Tibial nerve (tissue), 4 donors: ENCODE results near the gene ARHGAP12. TPM values are rescaled to one million over a fixed set of nuclear protein-coding genes. Genes with fewer than 3 reads are reported as not detected.

Experiments
- DNase-seq, 2 donors: peaks; one replicate each; pipeline ENCODE4 v3.0.0-alpha.2; 2019; ENCODE audit warnings: low spot score in 2 of 2
- H3K27ac ChIP-seq, 4 donors: fragments of 200-600 bp; sonication (generic) in 3 of 4; one replicate each; pipeline ENCODE4 v1.5.1; 2017 to 2019; ENCODE audit warnings: mild to moderate bottlenecking in 1 of 4
- H3K27me3 ChIP-seq, 2 donors: fragments of 200-600 bp; sonication (generic) in 1 of 2; one replicate each; pipeline versions ENCODE4 v1.5.1 to v1.6.0; 2017 to 2019
- H3K36me3 ChIP-seq, 3 donors: fragments of 200-600 bp; sonication (generic); one replicate each; pipeline ENCODE4 v1.5.1; 2018 to 2019
- H3K4me1 ChIP-seq, 4 donors: fragments of 200-600 bp; sonication (generic) in 3 of 4; one replicate each; pipeline ENCODE4 v1.5.1; 2017 to 2019
- H3K4me3 ChIP-seq, 4 donors: fragments of 200-600 bp; sonication (generic) in 3 of 4; one replicate each; pipeline ENCODE4 v1.5.1; 2017 to 2019; ENCODE audit warnings: mild to moderate bottlenecking in 1 of 4, moderate library complexity in 1 of 4
- H3K9me3 ChIP-seq, 4 donors: fragments of 200-600 bp; sonication (generic) in 3 of 4; one replicate each; pipeline ENCODE4 v1.5.1; 2017 to 2019
- EP300 ChIP-seq, 2 donors: sonication (generic); formaldehyde crosslinking; IDR thresholded peaks; one replicate each; pipeline ENCODE4 v1.6.1; 2017; ENCODE audit warnings: antibody characterized with exemption in 2 of 2, mild to moderate bottlenecking in 1 of 2
- POLR2A ChIP-seq, 2 donors: fragments of 450-650 bp; IDR thresholded peaks; one replicate each; pipeline ENCODE4 v1.6.1; 2017; ENCODE audit warnings: antibody characterized with exemption in 2 of 2, mild to moderate bottlenecking in 2 of 2, moderate library complexity in 2 of 2
- WGBS, 2 donors: methylation state at CpG; one replicate each; pipeline ENCODE4 v1.1.5; 2018; 5-methylcytosine and 5-hydroxymethylcytosine counted together
- total RNA-seq, 4 donors: library from RNA; depleted of rRNA; stranded (reverse); fragments of >200 nt; gene quantifications; one replicate each; pipeline ENCODE4 v1.1.0, GENCODE V29; 2016
- TF ChIP-seq, protein P1 (sequence below), 5 experiments: fragments of 200-600 bp in 3 of 5; fragments of 450-650 bp in 2 of 5; sonication (generic) in 3 of 5; IDR thresholded peaks; one replicate each; pipeline ENCODE4 v1.5.1; 2016 to 2019; ENCODE audit warnings: antibody characterized with exemption in 5 of 5, mild to moderate bottlenecking in 3 of 5, moderate library complexity in 2 of 5

Gene ARHGAP12
- total RNA-seq, 4 donors from 2014 or later, result 38.8 to 65.7 (median 47.7) TPM

GRCh38 chr10:31830887-31831286 is 97.7 kb downstream of the ARHGAP12 start:
- no peak overlapping the region for H3K4me3 ChIP-seq
- no peaks in the 10 kb centered on the region for H3K27me3 ChIP-seq
- DNase-seq, result no peak
- H3K36me3 ChIP-seq, result no peaks in the 10 kb centered on the region
- H3K9me3 ChIP-seq, result no peaks in the 10 kb centered on the region
- TF ChIP-seq POLR2A (IDR thresholded peaks at IDR 0.05) (no peak), EP300 (IDR thresholded peaks at IDR 0.05) (no peak)
- TF ChIP-seq, protein P1, sequence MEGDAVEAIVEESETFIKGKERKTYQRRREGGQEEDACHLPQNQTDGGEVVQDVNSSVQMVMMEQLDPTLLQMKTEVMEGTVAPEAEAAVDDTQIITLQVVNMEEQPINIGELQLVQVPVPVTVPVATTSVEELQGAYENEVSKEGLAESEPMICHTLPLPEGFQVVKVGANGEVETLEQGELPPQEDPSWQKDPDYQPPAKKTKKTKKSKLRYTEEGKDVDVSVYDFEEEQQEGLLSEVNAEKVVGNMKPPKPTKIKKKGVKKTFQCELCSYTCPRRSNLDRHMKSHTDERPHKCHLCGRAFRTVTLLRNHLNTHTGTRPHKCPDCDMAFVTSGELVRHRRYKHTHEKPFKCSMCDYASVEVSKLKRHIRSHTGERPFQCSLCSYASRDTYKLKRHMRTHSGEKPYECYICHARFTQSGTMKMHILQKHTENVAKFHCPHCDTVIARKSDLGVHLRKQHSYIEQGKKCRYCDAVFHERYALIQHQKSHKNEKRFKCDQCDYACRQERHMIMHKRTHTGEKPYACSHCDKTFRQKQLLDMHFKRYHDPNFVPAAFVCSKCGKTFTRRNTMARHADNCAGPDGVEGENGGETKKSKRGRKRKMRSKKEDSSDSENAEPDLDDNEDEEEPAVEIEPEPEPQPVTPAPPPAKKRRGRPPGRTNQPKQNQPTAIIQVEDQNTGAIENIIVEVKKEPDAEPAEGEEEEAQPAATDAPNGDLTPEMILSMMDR (IDR thresholded peaks at IDR 0.05), result no peak
- H3K4me1 ChIP-seq, result peaks cover 0 to 15% (median 0%) of the 10 kb centered on the region in 4 donors
- WGBS, 2 donors, result 53 to 58% methylated on average over 5 of the region's 5 CpGs
- H3K27ac ChIP-seq, result no peak overlapping the region

DNA sequence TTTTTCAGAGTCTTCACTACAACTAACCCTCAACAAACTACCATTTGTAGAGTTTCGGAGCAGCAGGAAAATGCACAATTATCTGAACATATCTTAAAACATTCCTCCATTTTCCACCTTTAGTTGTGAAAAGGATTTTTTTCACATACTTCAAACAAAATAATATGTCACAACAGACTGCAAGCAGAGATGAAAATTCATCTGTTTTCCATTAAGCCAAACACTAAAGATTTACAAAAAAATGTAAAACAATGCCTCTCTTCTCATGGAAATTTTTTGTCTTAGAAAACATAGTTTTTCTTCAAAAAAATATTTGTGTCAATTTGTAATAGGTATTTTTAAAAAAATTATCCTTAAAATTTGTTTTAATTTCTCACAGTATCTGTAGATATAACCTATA is 98.9 kb downstream of the ARHGAP12 start:
- Histone ChIP-seq H3K9me3 (no peaks in the 10 kb centered on the region), H3K36me3 (no peaks in the 10 kb centered on the region), H3K27ac (no peak overlapping the region), H3K4me1 (peaks cover 0 to 15% (median 0%) of the 10 kb centered on the region in 4 donors), H3K27me3 (no peaks in the 10 kb centered on the region), H3K4me3 (no peak overlapping the region)
- TF ChIP-seq POLR2A (IDR thresholded peaks at IDR 0.05) (no peak), EP300 (IDR thresholded peaks at IDR 0.05) (no peak)
- TF ChIP-seq, protein P1 (IDR thresholded peaks at IDR 0.05), result no peak
- WGBS, 2 donors, result 90 to 92% methylated on average over 1 of the region's 1 CpG
- DNase-seq, result no peak

DNA sequence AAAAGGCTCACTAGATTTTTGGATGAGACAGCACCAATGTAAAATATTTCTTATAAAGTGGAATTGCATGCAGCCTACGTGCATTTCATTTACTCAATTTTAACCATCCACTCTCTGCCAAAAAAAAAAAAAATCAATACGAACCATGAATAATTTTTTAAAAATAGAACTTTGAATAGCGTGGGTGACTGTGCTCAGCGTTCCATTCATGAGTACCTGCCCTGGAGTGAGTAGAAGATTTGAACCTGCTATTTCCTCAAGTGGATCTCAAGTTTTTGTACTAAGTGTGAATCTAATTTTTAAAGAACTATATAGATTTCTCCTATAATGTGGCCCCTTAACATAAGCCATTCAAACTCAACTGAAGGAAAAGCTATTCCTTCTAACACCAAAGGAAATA is 105.3 kb downstream of the ARHGAP12 start:
- WGBS, 2 donors, result 87 to 89% methylated on average over 4 of the region's 4 CpGs

GRCh38 chr10:31822616-31823318 is 105.9 kb downstream of the ARHGAP12 start:
- Histone ChIP-seq H3K27ac (no peak overlapping the region), H3K36me3 (no peaks in the 10 kb centered on the region), H3K4me1 (peaks cover 0 to 16% (median 4%) of the 10 kb centered on the region in 4 donors), H3K9me3 (no peaks in the 10 kb centered on the region), H3K4me3 (no peak overlapping the region), H3K27me3 (no peaks in the 10 kb centered on the region)
- 75 to 79% methylated on average over 8 of the region's 8 CpGs for WGBS, 2 donors
- TF ChIP-seq POLR2A (IDR thresholded peaks at IDR 0.05) (no peak), EP300 (IDR thresholded peaks at IDR 0.05) (no peak)
- TF ChIP-seq, protein P1 (IDR thresholded peaks at IDR 0.05), result no peak
- DNase-seq, result no peak

More for the DNA sequence above, 105.3 kb downstream of the ARHGAP12 start:
- no peaks in the 10 kb centered on the region for H3K9me3 ChIP-seq
- TF ChIP-seq, protein P1 (IDR thresholded peaks at IDR 0.05), result no peak
- TF ChIP-seq EP300 (IDR thresholded peaks at IDR 0.05), result no peak
- no peak for TF ChIP-seq POLR2A (IDR thresholded peaks at IDR 0.05)
- H3K4me3 ChIP-seq, result no peak overlapping the region
- H3K27me3 ChIP-seq, result no peaks in the 10 kb centered on the region
- no peaks in the 10 kb centered on the region for H3K36me3 ChIP-seq
- no peak for DNase-seq
- H3K27ac ChIP-seq, result no peak overlapping the region
- peaks cover 0 to 16% (median 4%) of the 10 kb centered on the region in 4 donors for H3K4me1 ChIP-seq

- Histone ChIP-seq H3K4me1 (peaks cover 0 to 16% (median 4%) of the 10 kb centered on the region in 4 donors), H3K4me3 (no peak overlapping the region), H3K36me3 (no peaks in the 10 kb centered on the region), H3K27ac (no peak overlapping the region), H3K27me3 (no peaks in the 10 kb centered on the region), H3K9me3 (no peaks in the 10 kb centered on the region)
- DNase-seq, result no peak
- WGBS, 2 donors, result 71 to 72% methylated on average over 4 of the region's 4 CpGs
- TF ChIP-seq, protein P1 (IDR thresholded peaks at IDR 0.05), result no peak
- TF ChIP-seq EP300 (IDR thresholded peaks at IDR 0.05), result no peak
- TF ChIP-seq POLR2A (IDR thresholded peaks at IDR 0.05), result no peak
These were observed 106.5 kb downstream of the ARHGAP12 start for GRCh38 chr10:31822150-31822549.
